Endothelial cell of umbilical vein (primary cell): ENCODE data around the gene CDHR1.

Source experiments
- FOS ChIP-seq: IDR thresholded peaks from 2 replicates; pipeline ENCODE4 v1.6.1; 2011; ENCODE audit warnings: mild to moderate bottlenecking, low read length, moderate library complexity, borderline replicate concordance; ENCODE audit not compliant: insufficient read depth
- POLR2A ChIP-seq: IDR thresholded peaks from 2 replicates; pipeline ENCODE4 v1.6.1; 2012; ENCODE audit warnings: low read depth, mild to moderate bottlenecking, control low read depth, low read length
- POLR2AphosphoS5 ChIP-seq: IDR thresholded peaks from 2 replicates; pipeline ENCODE4 v1.6.1; 2012; ENCODE audit warnings: low read depth, mild to moderate bottlenecking, control low read depth, low read length, moderate library complexity; ENCODE audit not compliant: insufficient read depth
- TF ChIP-seq, protein P1 (sequence below), 2 donors: IDR thresholded peaks; 1 replicate in 1 of 2; 2 replicates in 1 of 2; pipeline ENCODE4 v1.5.1; 2011; ENCODE audit warnings: low read length in 2 of 2, mild to moderate bottlenecking in 2 of 2, moderate library complexity in 2 of 2, control low read depth in 1 of 2, inconsistent platforms in 1 of 2, low read depth in 1 of 2; ENCODE audit not compliant: insufficient read depth in 1 of 2; ENCODE audit errors: extremely low read depth in 1 of 2

DNA sequence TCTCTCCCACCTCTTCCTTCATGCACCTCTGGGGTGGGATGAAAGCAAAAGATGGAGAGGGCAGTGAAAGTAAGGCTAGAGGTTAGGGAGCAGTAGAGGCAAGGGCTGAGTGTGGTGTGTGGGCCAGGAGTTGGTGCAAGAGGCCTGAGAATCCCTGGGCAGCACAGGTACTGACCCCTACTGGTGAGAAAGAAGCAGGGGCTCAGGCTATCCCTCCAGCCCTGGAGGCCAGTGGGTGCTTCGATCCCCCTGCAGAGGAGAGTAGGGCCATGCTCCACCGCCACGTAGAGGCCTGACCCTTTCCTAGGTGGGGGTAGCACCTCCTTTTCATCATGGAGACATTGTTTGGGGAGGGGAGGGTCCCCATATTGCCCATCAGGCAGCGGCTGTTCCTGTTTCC lies 9.8 kb downstream of the CDHR1 start:
- TF ChIP-seq, protein P1, sequence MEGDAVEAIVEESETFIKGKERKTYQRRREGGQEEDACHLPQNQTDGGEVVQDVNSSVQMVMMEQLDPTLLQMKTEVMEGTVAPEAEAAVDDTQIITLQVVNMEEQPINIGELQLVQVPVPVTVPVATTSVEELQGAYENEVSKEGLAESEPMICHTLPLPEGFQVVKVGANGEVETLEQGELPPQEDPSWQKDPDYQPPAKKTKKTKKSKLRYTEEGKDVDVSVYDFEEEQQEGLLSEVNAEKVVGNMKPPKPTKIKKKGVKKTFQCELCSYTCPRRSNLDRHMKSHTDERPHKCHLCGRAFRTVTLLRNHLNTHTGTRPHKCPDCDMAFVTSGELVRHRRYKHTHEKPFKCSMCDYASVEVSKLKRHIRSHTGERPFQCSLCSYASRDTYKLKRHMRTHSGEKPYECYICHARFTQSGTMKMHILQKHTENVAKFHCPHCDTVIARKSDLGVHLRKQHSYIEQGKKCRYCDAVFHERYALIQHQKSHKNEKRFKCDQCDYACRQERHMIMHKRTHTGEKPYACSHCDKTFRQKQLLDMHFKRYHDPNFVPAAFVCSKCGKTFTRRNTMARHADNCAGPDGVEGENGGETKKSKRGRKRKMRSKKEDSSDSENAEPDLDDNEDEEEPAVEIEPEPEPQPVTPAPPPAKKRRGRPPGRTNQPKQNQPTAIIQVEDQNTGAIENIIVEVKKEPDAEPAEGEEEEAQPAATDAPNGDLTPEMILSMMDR (IDR thresholded peaks at IDR 0.05; ENCODE audit: extremely low read depth in 1 of 2, insufficient read depth in 1 of 2, low read depth in 1 of 2, low read length in 2 of 2), result peak; percentile 28 to 44
- TF ChIP-seq POLR2A, result no peak
- TF ChIP-seq FOS, result no peak
- no peak for TF ChIP-seq POLR2AphosphoS5
